CD4-positive, alpha-beta T cell treated with Interleukin-15 for 4 hours (primary cell): Measurements from ENCODE around the gene LCP2.
"Not testable (repeated sequence)": the region's sequence is repeated elsewhere in the genome, so short reads cannot be mapped to it uniquely, and the experiment has no call there.

Source experiments
- DNase-seq: peaks from one replicate; pipeline ENCODE4 v3.0.0-alpha.2; 2020; ENCODE audit warnings: low spot score

Gene LCP2

DNA sequence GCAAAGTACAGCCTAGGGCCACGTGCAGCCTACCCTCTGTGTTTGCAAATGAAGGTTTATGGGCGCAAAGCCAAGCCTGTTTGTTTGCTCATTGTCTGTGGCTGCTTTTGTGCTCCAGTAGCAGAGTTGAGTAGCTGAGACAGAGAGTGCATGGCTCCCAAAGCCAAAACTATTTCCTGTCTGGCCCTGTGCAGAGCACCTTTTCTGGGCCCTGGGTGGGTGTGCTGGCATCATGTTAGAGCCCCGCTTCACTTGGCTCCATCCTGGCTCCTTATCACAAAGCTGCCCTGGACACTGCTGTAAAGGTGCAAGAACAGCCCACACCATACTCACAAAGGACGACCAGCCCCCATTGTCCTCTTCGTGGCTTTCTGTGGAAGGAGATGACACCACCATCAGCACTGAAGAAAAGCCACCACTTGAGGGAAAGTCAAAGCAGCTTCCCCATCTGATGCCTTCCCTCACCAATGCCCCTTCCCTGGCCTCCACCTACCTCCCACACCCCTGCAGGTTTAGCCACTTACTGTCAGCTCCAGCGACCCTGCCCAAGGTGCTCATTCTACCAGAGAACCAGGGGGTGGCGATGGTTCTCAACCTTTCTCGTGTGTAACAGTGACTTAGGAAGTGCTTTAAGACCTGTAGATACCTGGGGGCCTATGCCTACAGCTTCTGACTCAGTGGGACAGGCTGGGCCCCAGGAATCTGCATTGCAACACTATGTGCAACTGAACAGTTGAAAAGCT, 23.4 kb downstream of the LCP2 start:
- DNase-seq: peak; percentile 65

DNA sequence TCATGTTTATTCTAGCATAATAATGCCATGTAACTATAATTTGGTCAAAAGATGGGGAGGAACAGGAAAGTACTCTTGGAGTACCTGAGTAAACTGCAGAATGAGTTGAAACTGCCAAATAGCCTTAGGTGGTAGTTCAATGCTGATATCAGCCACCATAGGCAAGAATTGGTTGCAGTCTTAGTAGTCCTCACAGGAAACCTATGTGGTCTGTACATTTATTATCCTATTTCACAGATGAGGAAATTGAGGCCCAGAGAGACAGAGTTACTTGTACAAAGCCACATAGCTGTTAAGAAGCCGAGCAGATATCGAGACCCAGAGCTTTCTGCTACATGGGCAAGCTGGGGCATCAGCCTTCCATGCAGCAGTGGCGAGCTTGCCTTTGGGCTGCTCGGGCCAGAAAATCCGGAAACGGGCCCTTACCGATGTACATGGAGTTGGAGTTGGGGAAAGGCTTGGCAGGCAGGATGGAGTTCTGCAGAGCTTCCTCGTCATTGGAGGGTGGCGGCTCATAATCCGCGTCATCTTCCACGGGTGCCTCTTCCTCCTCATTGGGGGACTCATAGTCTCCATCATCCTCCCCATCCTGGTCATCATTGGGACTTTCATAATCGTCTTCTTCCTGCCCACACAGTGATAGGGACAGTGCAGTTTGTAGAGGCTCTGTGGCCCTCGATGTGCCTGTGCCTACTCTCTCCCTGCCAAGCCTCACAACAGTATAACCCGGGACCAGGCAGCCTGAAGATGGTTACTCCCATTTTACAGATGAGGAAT, 27.1 kb downstream of the LCP2 start:
- no peak for DNase-seq

DNA sequence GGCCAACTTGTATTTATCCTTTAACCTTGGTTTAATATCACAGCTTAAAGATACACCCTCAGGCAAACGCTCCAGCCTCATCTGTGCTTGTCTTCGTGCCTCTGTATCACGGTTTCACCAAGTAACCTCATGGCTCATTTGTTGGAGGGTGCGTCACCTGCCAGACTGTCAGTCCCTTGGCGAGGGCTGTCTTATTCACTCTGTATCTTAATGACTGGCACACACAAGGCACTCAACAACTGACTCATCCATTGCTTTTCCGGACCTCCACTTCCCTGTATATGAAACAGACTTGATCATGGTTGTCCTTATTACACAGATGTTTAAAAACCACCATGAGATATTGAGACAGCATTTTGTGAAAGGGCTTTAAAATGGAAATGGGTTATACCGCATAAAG, 28.0 kb downstream of the LCP2 start:
- peak; percentile 84 for DNase-seq

DNA sequence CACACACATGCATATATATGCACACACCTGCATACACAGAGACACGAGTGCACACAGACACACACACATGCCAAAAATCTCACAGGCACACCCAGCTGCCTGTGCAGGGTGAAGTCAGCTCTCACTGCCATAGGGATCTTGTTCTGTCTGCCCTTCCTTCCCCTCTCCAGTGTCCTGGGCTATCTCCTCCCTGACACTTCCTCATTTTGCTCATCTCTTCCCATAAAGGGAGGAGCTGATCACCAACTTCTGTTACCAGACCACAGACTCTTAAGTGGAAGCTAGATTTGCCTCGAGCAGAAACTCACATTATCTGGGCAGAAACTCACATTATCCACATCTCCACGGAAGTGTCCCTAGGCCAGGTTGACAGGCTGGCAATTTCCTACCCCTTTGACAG, 28.7 kb downstream of the LCP2 start:
- DNase-seq: no peak

DNA sequence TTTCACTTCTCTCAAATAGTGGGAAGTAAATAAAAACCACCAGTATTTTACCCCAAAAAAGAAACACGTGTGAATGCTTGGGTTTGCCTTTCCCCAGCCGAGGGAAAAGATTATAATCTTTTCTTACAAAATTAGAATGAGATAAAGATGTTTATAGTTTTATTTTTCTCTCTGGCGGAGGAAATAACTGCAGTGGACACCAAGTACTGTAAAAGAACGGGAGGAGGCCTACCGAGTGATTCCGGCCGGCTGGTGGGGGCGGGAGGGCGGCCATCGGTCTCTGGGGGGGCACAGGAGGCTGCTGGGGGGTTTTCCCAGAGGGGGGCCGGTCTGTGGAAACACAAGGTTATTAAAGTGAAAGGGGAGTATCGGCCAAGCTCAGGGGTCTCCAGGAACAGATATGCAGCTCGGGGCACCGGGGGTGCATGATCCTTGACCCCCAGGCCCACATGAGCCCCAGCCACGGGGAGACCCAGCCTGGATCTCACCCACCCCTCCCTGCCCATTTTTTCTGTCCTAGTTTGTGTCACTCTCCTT, 29.4 kb downstream of the LCP2 start:
- no peak for DNase-seq

DNA sequence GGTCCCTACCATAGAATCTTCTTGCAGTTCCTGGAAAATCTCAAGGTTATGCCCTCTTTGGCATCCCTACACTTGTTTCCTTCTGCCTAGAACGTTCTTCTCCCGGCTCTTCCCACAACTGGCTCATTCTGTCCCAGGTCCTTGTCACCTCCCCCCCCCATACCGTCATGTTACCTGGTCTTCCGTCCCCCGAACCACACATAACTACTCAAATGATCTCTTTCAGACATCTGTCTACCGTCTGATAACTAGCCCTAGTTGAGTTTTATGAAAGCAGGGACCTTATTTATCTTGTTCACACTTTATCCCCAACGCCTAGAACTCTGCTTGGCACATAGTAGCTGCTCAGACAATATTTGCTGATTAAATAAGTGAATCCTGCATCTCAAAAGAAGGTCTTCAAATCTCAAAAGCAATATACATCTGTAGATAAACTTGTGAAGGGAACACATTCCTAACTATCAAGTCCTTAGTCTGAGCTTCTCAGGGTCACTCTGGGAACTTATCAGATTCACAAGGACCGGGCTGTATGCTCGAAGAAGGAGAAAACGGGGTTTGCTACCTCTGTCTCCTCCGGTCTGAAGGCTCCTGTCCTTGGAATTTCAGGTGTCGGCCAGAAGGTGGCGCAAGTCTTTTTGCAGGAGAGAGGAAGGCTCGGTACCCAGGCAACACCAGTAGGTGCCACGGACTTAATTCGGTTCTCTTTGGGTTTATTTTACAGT, 30.0 kb downstream of the LCP2 start:
- peak; percentile 83 for DNase-seq

DNA sequence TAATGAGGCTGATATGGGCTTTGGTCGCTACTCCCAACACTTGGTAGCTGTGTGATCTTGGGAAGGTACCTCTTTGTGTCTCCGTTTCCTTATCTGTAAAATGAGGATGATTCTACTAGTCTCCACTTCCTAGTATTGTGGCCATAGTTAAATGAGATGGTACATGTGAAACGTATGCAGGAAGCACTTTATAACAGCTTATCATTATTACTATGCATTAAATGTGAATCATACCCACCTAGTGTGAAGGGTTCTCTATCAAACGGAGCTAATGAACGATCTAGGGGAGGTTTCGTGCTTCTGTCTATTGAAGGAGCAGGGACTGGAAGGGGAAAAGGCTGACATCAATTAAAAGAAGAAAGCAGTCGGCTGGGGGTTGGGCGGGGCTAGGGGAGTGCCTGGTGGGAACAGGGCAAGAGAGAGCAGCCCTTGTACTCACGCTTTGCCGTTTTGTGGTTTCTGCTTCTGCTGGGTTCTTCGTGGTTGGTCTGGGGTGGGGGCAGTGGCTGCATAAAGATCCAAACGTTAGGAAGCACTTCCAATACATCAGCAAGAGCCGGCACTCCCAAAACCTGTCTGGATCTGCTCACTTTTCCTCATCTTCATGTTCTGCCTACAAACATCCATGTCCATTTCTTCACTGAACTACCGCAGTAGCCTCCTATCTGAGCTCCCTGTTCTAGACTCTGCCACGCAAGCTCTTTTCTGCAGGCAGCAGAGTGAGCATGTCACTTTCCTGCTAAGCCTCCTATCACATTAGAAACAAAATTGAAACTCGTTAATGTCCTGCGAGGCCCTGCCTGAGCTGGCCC, 30.8 kb downstream of the LCP2 start:
- peak; percentile 56 for DNase-seq

DNA sequence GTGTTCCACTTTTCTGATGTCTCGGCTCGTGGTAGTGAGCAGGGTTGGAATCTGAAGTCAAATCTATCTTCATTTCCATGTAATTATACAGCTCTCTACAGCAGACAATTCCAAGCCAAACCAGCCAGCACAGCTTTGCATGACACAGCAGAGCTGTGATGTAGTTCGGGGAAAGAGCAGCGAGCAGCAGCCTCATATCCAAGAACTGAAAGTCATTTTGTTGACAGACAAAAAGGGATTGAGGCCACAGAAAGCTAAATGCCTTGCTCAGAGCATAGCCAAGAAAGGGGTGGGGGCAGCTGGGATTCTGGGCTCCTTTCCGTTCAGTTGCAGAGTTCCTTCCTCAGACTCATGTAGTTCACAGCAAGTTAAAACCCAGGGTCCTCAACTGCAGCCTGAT, 32.1 kb downstream of the LCP2 start:
- no peak for DNase-seq

DNA sequence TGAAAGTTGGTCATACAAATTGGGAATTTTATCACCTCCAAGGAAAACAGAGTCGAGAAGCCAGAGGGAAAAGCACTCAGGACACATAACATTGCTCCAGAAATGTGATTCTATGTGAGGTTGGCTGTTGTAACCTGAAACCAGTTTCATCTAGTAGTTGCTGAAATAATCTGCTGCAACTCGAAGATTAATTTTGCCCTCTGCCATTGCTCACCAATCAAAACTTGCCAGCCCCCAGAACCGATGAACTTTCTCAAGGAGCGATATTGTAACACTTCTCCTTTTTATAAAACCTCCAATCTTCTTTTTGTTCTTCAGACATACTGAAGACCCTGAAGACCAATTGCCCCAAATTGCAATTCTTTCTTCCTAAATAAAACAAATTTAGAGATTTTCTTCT, 33.7 kb downstream of the LCP2 start:
- DNase-seq: no peak

DNA sequence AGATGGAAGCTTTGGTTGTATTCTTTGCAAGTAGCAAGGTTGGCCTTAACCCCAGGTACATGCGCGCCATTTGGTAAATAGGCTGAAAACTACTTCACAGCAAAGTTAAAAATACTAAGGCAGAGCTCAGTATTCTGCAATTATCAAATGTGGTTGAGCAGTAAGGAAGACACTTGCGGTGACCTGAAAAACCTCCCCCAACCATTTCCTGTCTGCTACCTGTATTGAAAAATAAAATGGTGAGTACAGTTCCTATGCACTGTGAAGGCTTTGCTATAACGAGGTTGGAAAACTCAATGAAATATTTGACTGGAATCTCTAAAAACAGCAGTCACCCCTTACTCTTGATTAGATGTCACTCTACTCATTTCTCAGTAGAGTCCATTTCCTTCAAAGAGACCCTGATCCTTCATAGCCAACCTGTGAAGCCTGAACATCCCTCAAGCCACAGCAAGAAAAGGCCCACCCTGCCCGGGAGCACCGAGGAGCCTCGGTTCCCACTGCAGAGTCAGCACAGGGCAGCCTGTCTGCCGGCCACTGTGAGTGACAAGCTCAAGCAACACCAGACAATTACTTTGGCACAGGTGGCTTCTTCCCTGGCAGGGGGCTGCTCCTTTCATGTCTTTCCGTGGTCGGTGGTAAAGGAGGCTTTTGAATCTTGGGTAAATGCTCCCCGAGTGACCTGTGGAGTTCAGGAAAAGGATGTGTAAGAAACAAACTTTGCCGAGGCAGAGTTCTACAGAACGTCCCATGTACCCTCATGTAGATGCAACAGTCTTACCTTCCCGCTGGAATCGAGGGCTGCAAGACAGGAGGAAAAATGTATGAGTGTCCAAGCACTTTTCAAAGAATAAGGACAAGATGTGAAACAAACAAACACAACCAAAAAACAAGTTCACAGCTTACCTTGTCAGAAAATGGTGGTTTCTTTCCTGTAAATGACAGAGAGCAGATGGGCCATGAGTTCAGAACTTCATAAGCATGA, 35.2 kb downstream of the LCP2 start:
- DNase-seq: peak; percentile 65

DNA sequence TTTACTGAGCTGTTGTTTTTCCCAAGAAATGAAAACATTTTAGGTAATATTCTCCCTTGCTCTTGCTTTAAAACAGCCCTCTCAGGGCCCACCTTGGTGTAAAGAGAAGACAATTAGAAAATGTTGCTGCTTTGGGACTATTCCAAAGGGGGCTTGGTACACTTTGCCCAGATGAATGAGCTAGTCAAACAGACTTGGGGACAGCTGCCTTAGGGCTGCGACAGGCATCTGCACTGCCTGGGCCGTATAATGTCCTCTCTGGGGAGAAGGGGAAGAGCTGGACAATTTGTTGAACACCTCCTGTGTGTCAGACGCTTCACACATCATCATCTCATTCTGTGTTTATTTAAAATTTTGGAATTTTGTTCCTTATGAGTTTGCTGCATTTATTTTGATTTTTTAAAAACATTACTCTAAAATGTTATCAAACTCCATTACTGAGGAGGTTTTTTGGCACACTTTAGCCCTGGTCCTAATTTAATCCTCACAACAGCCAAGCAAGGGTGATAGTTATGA, 36.0 kb downstream of the LCP2 start:
- DNase-seq: no peak

DNA sequence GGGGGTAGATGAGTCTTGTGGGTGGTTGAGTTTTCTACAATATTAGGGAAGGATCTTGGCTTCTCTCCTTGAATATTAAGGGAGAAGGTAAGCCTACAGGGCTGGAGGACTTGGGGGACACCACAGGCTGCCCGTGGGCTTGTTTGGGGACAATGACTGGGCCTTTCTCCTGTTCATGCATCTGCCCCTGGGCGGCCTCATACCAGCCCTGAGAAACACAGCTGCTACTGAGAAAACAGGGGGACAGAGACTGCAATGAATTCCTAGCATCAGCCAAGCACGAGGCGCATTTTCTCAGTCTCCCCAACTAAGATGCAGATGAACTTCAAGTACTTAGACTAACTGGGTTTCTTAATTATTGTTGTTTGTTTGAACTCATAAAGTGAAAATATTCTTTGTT, 40.2 kb downstream of the LCP2 start:
- DNase-seq: no peak

DNA sequence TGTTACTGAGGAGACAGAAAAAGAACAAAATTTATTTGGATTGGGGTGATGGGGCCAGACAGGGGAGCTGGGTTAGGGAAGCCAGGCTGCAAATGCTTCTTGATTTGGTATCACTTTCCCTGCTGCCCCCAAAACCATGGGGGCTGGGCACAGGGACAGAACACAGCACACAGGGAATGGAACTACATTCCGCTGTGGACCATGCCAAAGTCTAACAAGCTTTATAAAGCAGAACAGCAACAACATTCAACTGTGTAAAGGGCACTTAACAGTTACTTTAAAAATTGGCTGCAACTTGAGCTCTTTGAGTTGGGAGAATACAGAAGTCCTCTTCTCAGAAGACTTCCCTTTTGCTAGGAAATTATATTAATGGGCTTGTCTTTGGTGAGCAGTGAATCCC, 41.0 kb downstream of the LCP2 start:
- DNase-seq: no peak

DNA sequence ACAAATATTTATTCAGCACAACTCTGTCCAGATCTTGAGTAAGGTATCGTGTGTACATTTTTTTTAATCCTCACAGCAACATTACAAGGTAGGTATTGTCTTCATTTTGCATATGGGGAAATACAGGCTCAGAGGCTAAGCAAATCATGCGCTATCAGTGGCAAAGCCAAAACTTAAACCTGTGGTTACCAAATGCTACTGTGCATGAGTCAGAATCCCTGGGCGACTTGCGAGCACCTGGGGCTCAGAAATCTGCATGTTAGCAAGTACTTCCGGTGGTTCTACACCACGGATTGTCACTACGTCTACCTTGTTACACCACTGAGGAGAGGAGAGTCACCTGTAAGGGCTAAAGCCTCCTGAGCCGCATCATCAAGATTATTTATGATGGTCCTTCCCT, 43.5 kb downstream of the LCP2 start:
- DNase-seq: peak; percentile 88

DNA sequence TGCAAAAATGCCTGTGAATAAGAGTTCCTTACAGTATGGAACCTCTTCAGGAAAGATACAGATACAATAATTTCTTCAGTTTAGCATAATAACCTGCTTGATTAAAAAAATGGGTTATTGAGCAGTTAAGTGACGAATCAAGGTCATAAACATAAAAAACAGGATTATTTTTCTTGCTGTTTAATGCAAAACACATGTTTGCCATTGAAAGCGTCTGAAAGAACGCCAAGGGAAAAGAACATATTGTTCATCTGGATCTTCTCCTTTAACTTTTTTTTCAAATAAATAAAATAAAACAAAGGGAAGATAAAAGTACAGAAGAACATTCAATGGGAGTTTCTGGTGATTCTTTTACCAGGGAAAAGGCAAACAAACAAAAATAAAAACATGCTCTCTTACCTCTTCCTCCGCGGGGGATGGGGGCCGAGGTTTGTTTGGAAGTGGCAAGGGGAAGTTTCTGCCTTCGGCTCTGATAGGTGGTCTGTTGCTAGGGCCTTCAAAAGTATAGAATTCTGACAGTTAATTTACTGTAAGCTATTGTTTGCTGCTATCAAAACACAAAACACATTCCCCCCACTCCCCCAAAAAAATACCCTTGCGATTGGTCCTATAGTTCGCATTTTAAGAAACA, 44.7 kb downstream of the LCP2 start:
- DNase-seq: no peak

DNA sequence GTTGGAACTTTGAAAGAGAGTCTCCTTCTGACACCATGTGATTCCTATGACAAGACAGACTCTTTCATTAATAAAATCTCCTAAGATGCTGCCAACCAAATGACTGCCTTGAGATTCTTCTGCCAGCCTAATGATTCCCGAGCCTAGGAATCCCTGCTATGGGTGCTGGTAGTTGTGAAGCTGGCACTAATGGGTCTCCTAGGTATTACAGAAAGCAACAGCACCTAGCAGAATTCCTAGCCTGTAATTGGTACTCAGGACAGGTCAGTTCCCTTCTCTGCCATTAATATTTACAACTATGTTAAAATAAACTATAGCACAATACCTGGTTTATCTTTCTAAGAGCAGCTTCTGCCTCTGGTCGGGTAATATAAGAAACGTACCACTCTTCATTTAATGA, 45.5 kb downstream of the LCP2 start:
- DNase-seq: no peak

DNA sequence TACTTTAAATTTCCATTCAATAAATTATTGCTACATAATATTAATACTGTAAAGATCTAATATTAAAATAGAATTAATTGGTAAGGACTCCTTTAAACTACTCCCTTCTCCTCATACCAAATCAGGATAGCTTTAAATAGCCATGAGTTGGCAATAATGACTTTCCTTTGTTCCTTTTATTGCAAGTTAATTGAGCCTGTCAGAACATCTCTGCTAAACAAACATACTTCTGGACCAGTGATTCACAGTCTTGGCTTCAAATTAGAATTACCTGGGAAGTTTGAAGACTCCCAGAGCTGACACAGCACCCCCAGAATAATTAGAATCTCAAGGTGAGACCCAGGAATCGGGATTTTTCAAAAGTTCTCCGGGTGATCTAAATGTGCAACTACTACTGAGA, 46.1 kb downstream of the LCP2 start:
- DNase-seq: no peak

DNA sequence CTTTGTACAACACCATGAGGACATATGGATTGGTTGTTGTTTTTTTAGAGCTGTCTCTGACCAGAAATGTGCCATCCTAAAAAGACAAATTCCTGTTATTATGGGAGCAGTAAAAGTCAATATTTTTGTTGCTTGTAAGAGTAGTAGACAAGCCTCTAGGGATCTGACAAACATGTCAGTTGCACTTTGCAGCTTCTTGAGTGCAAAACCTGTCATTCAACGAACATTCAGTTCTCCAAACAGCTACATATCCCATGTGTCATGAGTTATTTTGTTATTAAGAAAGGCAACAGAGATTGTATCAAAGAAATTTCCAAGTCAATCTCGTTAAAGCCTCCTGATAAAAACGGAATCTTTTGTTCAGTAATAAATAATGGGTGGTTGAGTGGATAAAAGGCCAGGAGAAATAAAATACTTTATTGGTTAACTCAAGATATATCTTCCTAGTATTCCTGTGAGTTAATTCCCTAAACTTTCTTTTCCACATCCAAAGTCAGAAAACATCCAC, 46.7 kb downstream of the LCP2 start:
- DNase-seq: no peak

DNA sequence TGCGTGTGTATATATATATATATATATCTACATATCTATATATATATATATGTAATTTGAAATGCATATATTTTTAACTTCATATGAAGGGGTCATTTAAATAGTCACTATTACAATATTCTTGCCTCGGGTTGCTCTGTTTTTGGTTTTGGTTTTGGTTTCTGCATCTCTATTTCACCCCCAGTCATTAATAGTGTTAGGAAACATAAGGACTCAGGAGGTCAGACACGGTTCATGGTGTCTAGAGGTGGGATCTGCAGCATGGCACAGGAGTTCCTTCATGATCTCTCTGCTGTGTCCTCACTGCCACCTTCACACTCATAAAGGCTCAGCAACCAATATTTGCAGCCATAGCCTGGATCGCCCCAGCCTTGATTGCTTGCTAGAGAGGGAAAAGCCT, 48.2 kb downstream of the LCP2 start:
- no peak for DNase-seq

DNA sequence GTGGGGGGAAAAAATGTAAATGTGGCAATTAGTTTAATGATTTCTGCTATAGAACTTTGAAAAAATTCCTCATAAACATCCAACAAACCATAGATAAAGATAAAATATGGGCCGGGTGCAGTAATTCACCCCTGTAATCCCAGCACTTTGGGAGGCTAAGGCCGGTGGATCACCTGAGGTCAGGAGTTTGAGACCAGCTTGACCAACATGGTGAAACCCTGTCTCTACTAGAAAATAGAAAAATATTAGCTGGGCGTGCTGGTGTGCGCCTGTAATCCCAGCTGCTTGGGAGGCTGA, 48.7 kb downstream of the LCP2 start:
- not testable (repeated sequence) for DNase-seq
